B cell (primary cell): ENCODE results near the gene TTC32. TPM values are rescaled to one million over a fixed set of nuclear protein-coding genes. Genes with fewer than 3 reads are reported as not detected.

Experiments
- ATAC-seq: fragments of 200-7000 bp; cut with Tn5 transposase; one replicate; pipeline ENCODE4 v1.10.0; 2021; ENCODE audit warnings: low read depth, mild to moderate bottlenecking, moderate number of reproducible peaks, moderate library complexity
- CTCF ChIA-PET: fragments of 350-600 bp; sonication (Branson Sonifier 250); formaldehyde crosslinking; loops from one replicate; lab custom pipeline; 2021; ENCODE audit warnings: antibody characterized with exemption, inconsistent platforms; lab: Charles Lee
- POLR2A ChIA-PET: fragments of 350-600 bp; sonication (Branson Sonifier 250); formaldehyde crosslinking; loops from one replicate; lab custom pipeline; 2021; ENCODE audit warnings: antibody characterized with exemption; lab: Charles Lee
- DNase-seq: peaks from one replicate; pipeline ENCODE4 v3.0.0; 2013
- H2AFZ ChIP-seq: 2 replicates; pipeline ENCODE4 v1.6.1; 2012; ENCODE audit warnings: mild to moderate bottlenecking, low read depth, low read length; ENCODE audit not compliant: insufficient read depth, poor library complexity, severe bottlenecking
- H3K27ac ChIP-seq, 2 donors: 1 replicate in 1 of 2; 2 replicates in 1 of 2; pipeline ENCODE4 v1.5.1; 2012 to 2013; ENCODE audit warnings: low read length in 2 of 2, mild to moderate bottlenecking in 2 of 2, moderate library complexity in 1 of 2
- H3K27me3 ChIP-seq, 4 experiments: fragments of 200-600 bp in 1 of 4; sonication (generic) in 1 of 4; replicated peaks in 1 of 4; 1 replicate in 2 of 4; 2 replicates in 2 of 4; pipeline versions ENCODE4 v1.6.1 to v1.7.0; 2013 to 2016; ENCODE audit warnings: low read length in 3 of 4, mild to moderate bottlenecking in 2 of 4, mixed read lengths in 1 of 4, moderate library complexity in 1 of 4; ENCODE audit not compliant: insufficient read depth in 4 of 4, control insufficient read depth in 3 of 4; ENCODE audit errors: control extremely low read depth in 1 of 4
- H3K36me3 ChIP-seq, 2 experiments: replicated peaks in 1 of 2; 1 replicate in 1 of 2; 2 replicates in 1 of 2; pipeline versions ENCODE4 v1.6.1 to v1.7.1; 2013; ENCODE audit warnings: low read length in 1 of 2; ENCODE audit not compliant: insufficient read depth in 2 of 2, control insufficient read depth in 1 of 2; ENCODE audit errors: control extremely low read depth in 1 of 2, extremely low read depth in 1 of 2
- H3K4me1 ChIP-seq, 2 donors: fragments of 200-600 bp in 1 of 2; sonication (generic) in 1 of 2; 1 replicate in 1 of 2; 2 replicates in 1 of 2; pipeline versions ENCODE4 v1.5.1 to v1.6.1; 2013 to 2017; ENCODE audit warnings: low read length in 2 of 2; ENCODE audit not compliant: control insufficient read depth in 2 of 2, insufficient read depth in 2 of 2
- H3K4me2 ChIP-seq: replicated peaks from 2 replicates; pipeline ENCODE3; 2012; ENCODE audit warnings: mild to moderate bottlenecking, low read depth, low read length; ENCODE audit not compliant: poor library complexity, severe bottlenecking
- H3K4me3 ChIP-seq, 5 experiments: fragments of 200-600 bp in 1 of 5; sonication (generic) in 1 of 5; 1 replicate in 3 of 5; 2 replicates in 2 of 5; pipeline versions ENCODE4 v1.5.1 to v1.7.0; 2011 to 2016; ENCODE audit warnings: low read length in 4 of 5, mild to moderate bottlenecking in 4 of 5, low read depth in 2 of 5, control low read depth in 1 of 5, moderate library complexity in 1 of 5; ENCODE audit not compliant: insufficient read depth in 1 of 5; ENCODE audit errors: control extremely low read depth in 1 of 5, extremely low read depth in 1 of 5
- H3K79me2 ChIP-seq: fragments of 200-600 bp; sonication (generic); one replicate; pipeline ENCODE4 v1.6.0; 2016; ENCODE audit warnings: low read length; ENCODE audit not compliant: control insufficient read depth, insufficient read depth
- H3K9ac ChIP-seq: fragments of 200-600 bp; sonication (generic); 2 replicates; pipeline ENCODE4 v1.6.1; 2017; ENCODE audit warnings: mild to moderate bottlenecking, low read length, moderate library complexity
- H3K9me3 ChIP-seq, 3 donors: one replicate each; pipeline versions ENCODE4 v1.6.1 to v1.7.1; 2013; ENCODE audit warnings: low read length in 2 of 3; ENCODE audit not compliant: control insufficient read depth in 2 of 3, insufficient read depth in 1 of 3; ENCODE audit errors: control extremely low read depth in 1 of 3
- H4K20me1 ChIP-seq: 2 replicates; pipeline ENCODE4 v1.6.0; 2012; ENCODE audit warnings: mild to moderate bottlenecking, low read length; ENCODE audit not compliant: insufficient read depth, control insufficient read depth, poor library complexity, severe bottlenecking
- H3K27ac Mint-ChIP-seq: one replicate; pipeline ENCODE4 v1.8.0; 2021; ENCODE audit warnings: mixed read lengths
- H3K27me3 Mint-ChIP-seq: one replicate; pipeline ENCODE4 v1.8.0; 2021; ENCODE audit warnings: mixed read lengths
- H3K4me1 Mint-ChIP-seq: one replicate; pipeline ENCODE4 v1.8.0; 2021; ENCODE audit warnings: mixed read lengths
- H3K4me3 Mint-ChIP-seq: one replicate; pipeline ENCODE4 v1.8.0; 2021; ENCODE audit warnings: mixed read lengths
- H3K9me3 Mint-ChIP-seq: one replicate; pipeline ENCODE4 v1.8.0; 2022; ENCODE audit warnings: mixed read lengths; ENCODE audit not compliant: insufficient read depth
- EZH2 ChIP-seq: IDR thresholded peaks from 2 replicates; pipeline ENCODE4 v1.6.1; 2012; ENCODE audit warnings: borderline replicate concordance, low read depth, mild to moderate bottlenecking, moderate library complexity, low read length; ENCODE audit not compliant: insufficient read depth, poor library complexity, severe bottlenecking
- WGBS: methylation state at CpG from one replicate; pipeline ENCODE4 v1.1.5; 2013; ENCODE audit warnings: missing lambda C conversion rate; ENCODE audit not compliant: insufficient coverage; 5-methylcytosine and 5-hydroxymethylcytosine counted together
- intact Hi-C: fragments of 100-400 bp; cut with micrococcal nuclease; formaldehyde crosslinking; loops from one replicate; pipeline ENCODE4 v1.10.0; 2022
- polyA plus RNA-seq: library from polyadenylated mRNA; depleted of rRNA; stranded (reverse); fragments of >200 nt; gene quantifications from 2 replicates; pipeline ENCODE4 v1.2.3, GENCODE V29; 2012
- total RNA-seq, 2 donors: library from RNA; stranded (reverse); fragments of 120-200 nt in 1 of 2; gene quantifications; 1 replicate in 1 of 2; 2 replicates in 1 of 2; pipeline versions ENCODE4 v1.2.3 to v1.2.4, GENCODE V29; 2013 to 2022
- TF ChIP-seq, protein P1 (sequence below): fragments of 200-600 bp; IDR thresholded peaks from one replicate; pipeline ENCODE4 v1.8.0; 2022; ENCODE audit warnings: antibody characterized with exemption, mild to moderate bottlenecking

TTC32 gene
- total and polyA plus RNA-seq, 2 donors (not counting 1 experiment from before 2014, with no cell fraction given), result 27.7 to 38.1 TPM

DNA sequence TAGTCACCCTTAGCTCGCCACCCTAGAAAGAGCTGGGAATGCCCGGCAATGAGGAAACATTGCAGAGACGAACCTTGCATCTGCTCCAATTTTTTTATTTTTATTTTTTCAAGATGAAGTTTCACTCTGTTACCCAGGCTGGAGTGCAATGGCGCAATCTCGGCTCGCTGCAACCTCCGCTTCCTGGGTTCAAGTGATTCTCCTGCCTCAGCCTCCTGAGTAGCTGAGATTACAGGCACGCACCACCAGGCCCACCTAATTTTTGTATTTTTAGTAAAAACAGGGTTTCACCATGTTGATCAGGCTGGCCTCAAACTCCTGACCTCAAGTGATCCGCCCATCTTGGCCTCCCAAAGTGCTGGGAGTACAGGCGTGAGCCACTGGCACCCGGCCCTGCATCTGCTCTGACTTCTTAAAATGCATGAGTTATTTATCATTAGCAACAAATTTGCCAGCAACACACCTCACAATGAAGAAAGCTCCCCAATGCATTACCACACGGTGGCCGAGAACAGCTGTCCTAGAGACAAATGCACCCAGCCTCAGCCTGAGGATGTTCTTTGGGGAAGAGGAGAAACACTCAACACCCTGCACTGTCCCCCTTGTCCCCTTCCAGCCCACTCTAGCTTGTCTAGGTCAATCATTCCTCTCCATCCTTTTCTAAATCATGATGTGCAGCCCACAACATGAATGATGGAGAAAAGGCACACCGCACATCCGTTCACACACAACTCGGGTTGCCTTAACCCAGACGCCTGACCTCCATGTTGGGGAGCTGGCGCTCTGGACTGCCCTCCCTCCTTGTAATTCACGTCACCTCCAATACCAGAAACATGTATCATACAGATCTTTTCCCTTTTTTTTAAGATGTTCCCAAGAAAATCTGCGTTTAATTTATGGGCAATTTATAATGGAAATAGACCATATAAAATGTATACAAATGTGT, 46.9 kb downstream of the TTC32 start:
- no peaks in the 10 kb centered on the region for H3K27me3 ChIP-seq
- no peak for DNase-seq
- H3K4me3 ChIP-seq, result no peak overlapping the region
- no peaks in the 10 kb centered on the region for H3K9me3 Mint-ChIP-seq
- H3K27me3 Mint-ChIP-seq, result peaks cover 12% of the 10 kb centered on the region
- POLR2A ChIA-PET, result no interaction called here
- no peaks in the 10 kb centered on the region for H4K20me1 ChIP-seq
- H3K79me2 ChIP-seq, result no peaks in the 10 kb centered on the region
- H3K27ac ChIP-seq, result no peak overlapping the region
- 93% methylated on average over 12 of the region's 20 CpGs for WGBS
- no peaks in the 10 kb centered on the region for H3K4me1 Mint-ChIP-seq
- intact Hi-C loops, result no loop called here
- no peaks in the 10 kb centered on the region for H3K4me1 ChIP-seq
- H3K9me3 ChIP-seq, result no peaks in the 10 kb centered on the region
- no peak overlapping the region for H3K4me2 ChIP-seq
- no peak overlapping the region for H3K27ac Mint-ChIP-seq
- no peak overlapping the region for H3K9ac ChIP-seq
- CTCF ChIA-PET, result no interaction called here
- TF ChIP-seq, protein P1, sequence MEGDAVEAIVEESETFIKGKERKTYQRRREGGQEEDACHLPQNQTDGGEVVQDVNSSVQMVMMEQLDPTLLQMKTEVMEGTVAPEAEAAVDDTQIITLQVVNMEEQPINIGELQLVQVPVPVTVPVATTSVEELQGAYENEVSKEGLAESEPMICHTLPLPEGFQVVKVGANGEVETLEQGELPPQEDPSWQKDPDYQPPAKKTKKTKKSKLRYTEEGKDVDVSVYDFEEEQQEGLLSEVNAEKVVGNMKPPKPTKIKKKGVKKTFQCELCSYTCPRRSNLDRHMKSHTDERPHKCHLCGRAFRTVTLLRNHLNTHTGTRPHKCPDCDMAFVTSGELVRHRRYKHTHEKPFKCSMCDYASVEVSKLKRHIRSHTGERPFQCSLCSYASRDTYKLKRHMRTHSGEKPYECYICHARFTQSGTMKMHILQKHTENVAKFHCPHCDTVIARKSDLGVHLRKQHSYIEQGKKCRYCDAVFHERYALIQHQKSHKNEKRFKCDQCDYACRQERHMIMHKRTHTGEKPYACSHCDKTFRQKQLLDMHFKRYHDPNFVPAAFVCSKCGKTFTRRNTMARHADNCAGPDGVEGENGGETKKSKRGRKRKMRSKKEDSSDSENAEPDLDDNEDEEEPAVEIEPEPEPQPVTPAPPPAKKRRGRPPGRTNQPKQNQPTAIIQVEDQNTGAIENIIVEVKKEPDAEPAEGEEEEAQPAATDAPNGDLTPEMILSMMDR, result no peak
- no peak for TF ChIP-seq EZH2
- H3K36me3 ChIP-seq, result no peaks in the 10 kb centered on the region
- ATAC-seq, result no peak
- H3K4me3 Mint-ChIP-seq, result no peak overlapping the region
- no peak overlapping the region for H2AFZ ChIP-seq

DNA sequence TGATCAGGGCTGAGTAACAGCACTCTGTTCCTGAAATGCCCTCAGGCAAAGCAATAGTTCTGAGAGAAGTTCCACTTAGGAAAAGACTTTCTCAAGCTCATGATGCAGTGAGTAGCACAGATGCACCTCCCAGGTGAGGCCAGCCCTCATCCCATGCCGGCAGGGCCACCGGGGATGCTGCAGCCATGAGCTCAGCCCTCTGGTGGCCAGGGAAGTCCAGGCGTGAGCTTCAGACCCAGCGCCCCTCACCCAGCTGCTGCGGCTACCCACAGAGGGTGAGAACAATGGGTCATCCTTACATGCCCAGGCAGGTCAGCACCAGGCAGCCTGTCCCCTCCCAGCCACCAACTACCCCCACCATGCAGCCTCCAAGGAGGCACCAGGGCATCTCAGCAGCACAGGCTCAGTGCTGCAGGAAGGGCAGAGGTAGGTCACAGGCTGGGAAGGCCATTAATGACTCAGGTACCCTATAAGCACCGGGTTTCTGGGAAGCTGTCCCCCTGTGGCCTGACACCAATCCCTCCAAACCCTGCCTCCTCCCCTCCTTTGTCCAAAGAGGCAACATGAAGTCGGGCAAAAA, 50.6 kb downstream of the TTC32 start:
- H3K27ac ChIP-seq, result no peak overlapping the region
- H3K27ac Mint-ChIP-seq, result no peak overlapping the region
- no peaks in the 10 kb centered on the region for H3K27me3 ChIP-seq
- no peak overlapping the region for H3K4me3 Mint-ChIP-seq
- ChIA-PET CTCF (no interaction called here), POLR2A (no interaction called here)
- H3K27me3 Mint-ChIP-seq, result peaks cover 11% of the 10 kb centered on the region
- no peaks in the 10 kb centered on the region for H3K4me1 ChIP-seq
- H3K79me2 ChIP-seq, result no peaks in the 10 kb centered on the region
- ATAC-seq, result no peak
- no peak for TF ChIP-seq EZH2
- TF ChIP-seq, protein P1, result no peak
- H3K4me1 Mint-ChIP-seq, result no peaks in the 10 kb centered on the region
- H3K36me3 ChIP-seq, result no peaks in the 10 kb centered on the region
- no peak overlapping the region for H3K4me2 ChIP-seq
- H2AFZ ChIP-seq, result no peak overlapping the region
- H4K20me1 ChIP-seq, result no peaks in the 10 kb centered on the region
- peaks cover 0 to 3% (median under 1%) of the 10 kb centered on the region in 3 donors for H3K9me3 ChIP-seq
- no peak for DNase-seq
- no peak overlapping the region for H3K9ac ChIP-seq
- intact Hi-C loops, result no loop called here
- H3K9me3 Mint-ChIP-seq, result peaks cover 4% of the 10 kb centered on the region
- no peak overlapping the region for H3K4me3 ChIP-seq
- WGBS, result 75% methylated on average over 7 of the region's 7 CpGs
